Myocyte (in vitro differentiated cells): Measurements from ENCODE around the gene MRPL2. TPM values are rescaled to one million over a fixed set of nuclear protein-coding genes. Genes with fewer than 3 reads are reported as not detected.
A peak's percentile ranks its signal among the peaks of the same experiment; 100 is the strongest.

Experiments used
- DNase-seq: peaks from one replicate; pipeline ENCODE4 v3.0.0-alpha.2; 2012; ENCODE audit warnings: low read depth
- total RNA-seq: library from RNA; depleted of rRNA; stranded (reverse); fragments of >200 nt; gene quantifications from 2 replicates; pipeline ENCODE4 v1.2.3, GENCODE V29; 2014

Gene MRPL2
- total RNA-seq, 1 donor from 2014 or later, result 27.3 TPM

DNA sequence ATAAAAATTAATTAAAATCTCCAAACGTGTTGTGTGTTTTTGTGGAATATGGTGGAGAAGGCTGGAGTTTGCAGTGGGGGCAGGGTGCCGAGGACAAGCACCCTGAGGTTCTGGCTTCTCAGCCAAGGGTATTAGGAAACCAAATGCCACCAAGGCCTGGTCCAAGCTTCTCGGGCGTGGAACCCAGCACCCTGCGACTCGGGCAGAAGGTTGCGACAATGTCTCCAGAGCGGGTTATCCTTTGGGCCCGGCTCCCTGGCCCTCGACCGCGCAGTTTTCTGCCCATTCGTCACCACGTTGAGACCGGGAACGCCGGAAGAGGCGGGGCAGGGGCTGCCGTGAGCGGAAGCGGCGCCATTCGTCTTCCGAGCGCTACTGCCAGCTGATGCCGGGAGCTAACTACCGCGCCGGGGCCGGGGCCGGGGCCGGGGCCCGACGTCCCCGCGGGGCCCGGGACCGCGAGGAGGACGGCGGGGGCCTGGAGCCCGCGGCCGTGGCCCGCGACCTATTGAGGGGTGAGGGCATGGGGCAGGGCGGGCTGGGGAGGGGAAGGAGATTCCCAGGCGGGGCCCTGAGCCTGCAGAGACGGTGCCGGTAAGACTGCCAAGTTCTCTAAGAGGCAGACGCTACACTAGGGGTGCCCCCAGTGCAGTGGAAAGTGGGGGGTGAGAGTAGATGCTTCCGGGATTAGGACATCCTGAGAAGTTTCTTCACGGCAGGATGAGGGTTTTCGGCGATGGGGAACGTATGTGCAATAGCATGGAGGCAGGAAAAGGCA, 37.8 kb downstream of the MRPL2 start, which contains the start of gene RRP36:
TSS of gene RRP36 (plus strand) at position 354 of the 778 bp plus-strand sequence. CDS start at position 386, 32 bp downstream.
- DNase-seq, result peak; percentile 83

DNA sequence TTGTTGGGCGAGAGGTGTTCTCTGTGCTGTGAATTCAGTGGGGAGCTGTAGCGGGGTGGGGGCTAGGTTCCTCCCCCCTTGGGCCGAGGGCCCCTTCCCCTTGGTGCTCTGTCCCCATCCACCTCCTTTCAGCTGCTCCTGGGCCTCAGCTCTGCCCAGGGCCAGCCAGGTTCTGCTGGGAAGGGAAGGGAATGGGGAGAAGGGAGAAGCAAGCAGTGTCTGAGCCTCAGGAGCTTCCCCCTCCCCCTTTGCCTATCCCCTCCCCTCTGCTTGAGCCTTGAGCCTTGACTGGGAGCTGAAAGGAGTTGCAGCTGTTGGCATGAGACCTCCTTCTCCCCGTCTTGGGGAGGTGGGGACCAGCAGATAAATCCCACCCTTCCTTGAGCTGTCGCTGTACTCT, 38.4 kb downstream of the MRPL2 start:
- DNase-seq, result peak; percentile 51

DNA sequence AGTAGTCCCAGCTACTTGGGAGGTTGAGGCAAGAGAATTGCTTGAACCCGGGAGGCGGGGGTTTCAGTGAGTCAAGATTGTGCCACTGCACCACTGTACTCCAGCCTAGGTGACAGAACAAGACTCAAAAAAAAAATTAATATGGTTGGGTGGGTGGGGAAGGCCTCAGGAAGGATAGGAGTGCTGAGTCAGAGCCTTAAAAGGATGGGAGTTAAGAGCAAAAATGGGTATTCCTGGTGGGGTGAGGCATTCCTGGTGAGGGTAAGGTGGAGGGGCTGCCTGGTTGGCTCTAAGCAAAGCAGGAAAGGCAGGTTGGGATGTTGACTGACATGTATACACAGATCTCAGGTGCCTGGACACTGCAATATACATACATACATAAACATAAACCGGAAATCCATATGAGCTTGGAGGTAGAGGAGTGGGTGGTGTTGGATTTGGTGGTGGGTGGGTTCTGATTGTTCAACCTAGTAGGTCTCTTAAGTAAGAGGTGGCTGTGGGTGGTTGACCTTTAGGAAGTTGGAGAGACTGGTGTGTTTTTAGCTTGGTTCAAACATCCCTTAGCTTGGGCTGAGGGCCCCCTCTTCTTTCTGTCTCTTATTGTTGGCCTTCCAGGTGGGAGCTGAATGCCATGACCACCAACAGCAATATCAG, 39.1 kb downstream of the MRPL2 start:
- DNase-seq, result no peak

DNA sequence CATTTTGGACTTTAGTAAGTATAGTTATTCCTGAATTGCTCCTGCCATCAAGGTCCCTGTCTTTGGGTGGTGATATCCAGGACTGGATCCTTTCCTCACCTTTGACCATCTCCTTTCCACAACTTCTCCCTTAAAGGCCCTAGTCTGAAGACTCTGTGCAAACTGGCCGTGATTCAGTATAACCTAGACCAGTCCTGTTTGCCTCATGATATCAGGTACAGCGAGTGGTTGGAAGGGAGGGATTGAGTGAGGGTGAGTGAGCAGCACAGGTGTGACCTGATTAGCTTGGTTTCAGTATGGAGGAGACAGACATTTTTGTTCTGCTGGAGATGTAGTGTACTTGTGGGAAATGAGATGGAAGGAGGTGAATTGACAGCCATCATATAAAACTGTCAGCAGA, 40.1 kb downstream of the MRPL2 start:
- DNase-seq, result no peak

DNA sequence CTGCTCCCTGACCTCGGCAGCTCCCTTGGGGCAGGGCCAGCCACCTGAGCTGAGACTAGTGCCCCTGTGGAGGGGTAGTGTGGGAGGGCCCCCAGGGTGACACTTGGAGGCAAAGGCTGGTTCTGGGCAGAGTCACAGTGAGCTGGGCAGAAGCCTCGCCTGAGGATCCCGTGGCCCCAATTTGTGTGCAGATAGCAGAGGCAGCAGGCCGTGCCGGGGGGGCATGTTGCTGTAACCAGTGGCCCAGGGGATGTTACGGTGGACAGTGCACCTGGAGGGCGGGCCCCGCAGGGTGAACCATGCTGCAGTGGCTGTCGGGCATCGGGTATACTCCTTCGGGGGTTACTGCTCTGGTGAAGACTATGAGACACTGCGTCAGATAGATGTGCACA, 42.3 kb downstream of the MRPL2 start:
- no peak for DNase-seq

DNA sequence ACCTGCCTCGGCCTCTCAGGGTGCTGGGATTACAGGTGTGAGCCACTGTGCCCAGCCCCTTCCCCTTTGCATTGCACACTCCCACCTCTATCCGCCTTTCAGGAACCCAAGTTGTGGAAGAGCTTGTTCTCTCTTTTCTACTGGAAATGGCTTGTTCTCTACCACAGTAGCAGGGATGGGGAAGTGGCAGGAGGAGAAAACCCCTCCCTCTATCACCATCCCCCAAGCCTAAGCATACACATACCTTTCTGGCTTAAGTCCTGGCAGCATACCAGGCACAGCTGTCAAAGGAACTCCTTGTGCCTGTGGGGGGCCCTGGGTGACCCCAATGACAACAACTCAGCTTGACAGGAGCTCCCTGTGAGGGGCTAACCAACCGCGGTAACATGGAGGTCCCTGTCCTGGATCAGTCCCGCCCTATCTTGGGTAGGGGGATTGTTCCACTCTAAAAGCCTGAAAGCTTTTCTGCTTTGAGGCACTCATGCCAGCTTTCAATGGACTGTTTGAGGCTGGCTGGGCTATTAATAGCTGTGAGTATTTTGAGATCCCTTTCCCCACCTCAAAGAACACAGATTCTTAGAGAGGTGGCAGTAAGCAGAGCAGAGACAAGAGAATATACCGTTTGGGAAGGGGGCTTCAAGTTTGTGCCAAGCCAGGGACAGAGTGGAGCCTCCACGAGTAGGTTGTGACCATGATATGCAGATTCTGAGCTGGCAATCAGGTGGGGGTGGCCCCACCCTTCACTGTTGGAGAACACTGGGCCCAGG, 42.9 kb downstream of the MRPL2 start:
- peak; percentile 51 for DNase-seq

DNA sequence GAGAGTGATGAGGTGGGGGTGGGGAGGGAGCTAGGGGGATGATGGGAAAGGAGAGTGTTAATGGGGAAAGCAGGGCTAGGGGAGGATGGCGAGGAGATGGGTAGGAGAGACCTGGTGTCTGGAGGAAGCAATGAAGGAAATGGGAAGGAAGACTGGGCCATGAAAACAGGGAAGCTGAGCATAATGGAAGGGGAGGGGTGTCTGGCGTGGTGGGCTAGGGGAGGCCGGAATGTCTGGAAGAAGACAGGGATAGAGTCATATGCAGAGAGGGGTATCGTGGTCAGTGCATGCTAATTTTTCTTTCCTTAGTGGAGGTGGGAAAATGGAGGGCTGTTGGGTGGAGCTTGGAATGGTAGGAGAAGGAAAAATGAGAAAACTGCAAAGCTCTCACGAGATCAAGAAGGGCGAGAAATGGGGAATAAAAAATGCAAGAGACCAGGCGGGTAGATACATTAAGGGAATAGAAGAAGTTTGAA, 44.8 kb downstream of the MRPL2 start:
- peak; percentile 20 for DNase-seq

DNA sequence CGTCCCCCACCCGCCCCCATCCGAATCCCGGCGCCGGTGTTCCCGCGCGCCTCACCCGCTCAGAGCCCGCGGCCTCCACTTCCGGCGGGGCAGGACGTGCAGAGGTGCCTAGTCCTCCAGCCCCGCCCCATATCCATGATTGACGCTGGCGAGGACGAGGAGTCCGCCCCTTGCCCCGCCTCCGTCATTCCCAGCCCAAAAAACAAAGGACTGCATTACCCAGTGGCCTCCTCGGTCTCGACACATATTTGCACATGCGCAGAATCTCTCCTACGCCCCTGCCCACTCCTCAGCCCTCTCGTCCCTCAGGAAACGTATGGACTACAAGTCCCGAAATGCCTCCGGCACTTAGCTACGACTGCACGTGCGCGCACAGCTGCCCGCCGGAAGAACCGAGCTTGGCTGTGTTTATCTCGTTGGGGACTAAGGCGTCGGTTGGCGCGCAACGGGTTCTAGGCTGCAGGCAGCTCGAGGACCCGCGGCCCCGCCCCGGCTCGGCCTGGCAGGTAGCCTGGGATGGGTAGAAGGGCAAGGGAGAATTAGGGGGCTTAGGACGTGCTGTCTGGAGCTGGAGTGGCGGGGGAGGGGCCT, 45.3 kb downstream of the MRPL2 start, which contains the start of the genes KLHDC3 and MEA1:
TSS of gene KLHDC3 (plus strand) at position 407 of the 591 bp plus-strand sequence. CDS start 2,944 bp downstream, outside the sequence.
TSS of gene MEA1 (minus strand) at position 104 of the 591 bp plus-strand sequence. CDS start 133 bp downstream, outside the sequence.
- DNase-seq, result peak; percentile 100

DNA sequence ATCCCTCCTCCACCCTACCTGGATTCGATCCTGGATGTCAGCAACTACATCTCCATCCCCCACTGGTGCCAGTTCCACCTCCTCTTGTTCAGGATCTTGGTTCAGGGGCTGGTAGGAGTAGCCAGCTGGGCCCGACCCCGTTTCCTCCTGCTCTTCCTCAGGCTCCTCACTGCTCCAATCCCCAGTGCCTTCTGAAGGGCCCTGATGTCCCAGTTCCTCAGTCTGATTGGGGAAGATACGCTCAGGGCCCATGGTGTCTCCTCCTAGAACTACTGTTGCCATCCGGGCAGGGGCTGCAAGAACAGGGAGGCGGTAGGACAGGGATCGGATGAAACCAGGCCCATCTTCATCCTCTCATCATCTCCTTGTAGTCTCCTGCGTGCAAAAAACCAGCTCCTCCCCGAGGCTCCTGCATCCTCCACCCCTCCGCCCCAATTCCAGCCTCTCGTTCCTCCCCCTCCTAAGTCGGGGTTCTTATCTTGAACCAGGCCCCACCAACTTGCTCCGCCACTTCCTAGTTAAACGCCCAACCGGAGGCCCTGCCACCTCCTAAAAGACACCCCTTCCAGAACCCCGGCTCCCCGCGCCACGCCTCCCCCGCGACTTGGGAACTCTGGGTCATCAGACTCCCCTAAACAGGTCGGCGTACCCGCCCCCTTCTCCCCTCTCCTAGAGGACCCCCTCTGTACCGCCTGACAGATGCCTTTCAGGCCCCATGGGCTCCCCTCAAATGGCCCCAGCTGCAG, 46.0 kb downstream of the MRPL2 start:
- no peak for DNase-seq

DNA sequence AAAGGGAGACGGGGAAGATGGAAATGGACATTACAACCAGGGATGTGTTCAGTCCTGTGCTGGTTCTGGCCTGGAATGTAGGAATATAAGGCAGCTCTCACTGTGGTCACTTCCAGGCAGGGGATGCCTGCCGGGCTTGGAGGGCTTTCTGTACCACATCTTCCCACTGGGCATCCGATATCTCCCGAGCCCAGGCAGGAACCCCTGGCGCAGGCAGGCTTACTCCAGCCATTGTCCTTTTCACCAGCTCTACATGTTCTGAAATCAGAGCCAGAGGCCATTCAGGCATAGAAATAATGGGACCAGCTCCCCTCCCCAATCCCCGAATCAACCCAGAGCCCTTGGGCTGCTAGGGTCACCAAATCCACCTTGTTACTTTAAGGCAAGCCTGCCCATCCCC, 46.9 kb downstream of the MRPL2 start:
- no peak for DNase-seq

DNA sequence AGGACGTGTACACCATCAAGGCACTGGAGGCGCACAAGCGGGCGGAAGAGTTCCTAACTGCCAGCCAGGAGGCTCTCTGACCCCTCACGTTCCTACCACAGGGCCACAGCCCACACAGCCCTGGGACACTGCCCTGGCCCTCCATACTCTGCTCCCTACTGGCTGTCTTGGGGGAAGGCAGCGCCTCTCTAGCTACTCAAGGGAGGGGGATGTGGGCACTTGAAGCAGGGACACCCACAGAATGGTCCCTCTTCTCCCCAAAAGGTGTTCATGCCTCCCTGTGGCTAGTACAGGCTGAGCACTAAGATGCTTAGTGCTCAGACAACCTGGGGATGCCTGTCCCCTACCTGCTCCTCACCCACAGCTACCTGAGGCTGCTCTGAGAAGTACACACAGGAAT, 48.0 kb downstream of the MRPL2 start:
- DNase-seq, result no peak

DNA sequence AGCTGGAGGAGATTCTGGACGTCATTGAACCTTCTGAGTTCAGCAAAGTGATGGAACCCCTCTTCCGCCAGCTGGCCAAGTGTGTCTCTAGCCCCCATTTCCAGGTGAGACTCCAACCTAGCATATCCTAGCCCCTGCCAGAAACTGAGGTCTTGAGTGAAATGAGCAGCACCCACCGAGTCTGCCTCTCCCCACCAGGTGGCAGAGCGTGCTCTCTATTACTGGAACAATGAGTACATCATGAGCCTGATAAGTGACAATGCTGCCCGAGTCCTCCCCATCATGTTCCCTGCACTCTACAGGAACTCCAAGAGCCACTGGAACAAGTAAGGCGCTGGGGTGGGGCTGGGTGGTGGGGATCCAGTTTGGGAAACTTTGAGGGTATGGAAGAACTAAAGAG, 50.1 kb downstream of the MRPL2 start:
- peak; percentile 49 for DNase-seq

DNA sequence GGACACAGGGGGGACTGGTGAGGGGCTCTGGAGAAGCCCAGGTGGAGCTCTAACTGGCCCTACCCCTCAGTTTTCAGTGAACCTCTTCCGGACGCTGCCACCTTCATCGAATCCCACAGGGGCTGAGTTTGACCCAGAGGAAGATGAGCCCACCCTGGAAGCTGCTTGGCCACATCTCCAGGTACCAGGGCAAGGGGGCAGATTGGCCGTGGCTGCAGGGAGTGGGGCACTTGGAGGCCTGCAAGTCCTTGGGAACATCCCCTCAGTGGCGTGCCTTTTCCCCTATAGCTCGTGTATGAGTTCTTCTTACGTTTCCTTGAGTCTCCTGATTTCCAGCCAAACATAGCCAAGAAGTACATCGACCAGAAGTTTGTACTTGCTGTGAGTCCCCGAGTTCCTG, 52.1 kb downstream of the MRPL2 start:
- DNase-seq, result no peak

DNA sequence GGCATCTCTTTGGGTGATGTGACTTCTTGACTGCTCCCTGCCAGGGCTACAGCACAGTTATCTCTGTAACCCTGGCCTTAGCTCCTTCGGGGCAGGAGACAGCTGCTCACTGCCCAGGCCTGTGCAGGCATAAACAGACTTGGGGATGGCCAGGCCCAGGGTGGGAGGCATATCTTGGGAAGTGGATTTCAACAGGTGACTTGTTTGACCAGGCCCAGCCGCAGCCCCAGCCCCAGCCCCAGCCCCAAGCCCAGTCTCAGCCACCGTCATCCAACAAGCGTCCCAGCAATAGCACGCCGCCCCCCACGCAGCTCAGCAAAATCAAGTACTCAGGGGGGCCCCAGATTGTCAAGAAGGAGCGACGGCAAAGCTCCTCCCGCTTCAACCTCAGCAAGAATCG, 53.0 kb downstream of the MRPL2 start:
- no peak for DNase-seq

DNA sequence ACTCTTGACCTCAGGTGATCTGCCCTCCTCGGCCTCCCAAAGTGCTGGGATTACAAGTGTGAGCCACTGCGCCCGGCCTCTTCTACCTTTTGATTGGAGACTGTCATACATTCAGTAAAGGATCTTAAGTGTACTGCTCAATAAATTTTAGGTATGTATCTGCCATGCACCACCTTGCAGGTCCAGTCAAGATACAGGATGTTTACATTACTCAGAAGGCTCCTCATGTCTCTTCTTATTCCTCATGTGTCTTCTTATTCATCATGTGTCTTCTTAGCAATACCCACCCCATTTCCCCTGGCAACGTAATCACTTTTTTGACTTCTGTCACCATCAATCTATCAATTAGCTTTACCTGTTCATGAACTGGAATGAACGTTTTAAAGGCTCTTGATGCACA, 53.4 kb downstream of the MRPL2 start:
- no peak for DNase-seq

Other genes starting within 250 kb of the MRPL2 start
- 110 and 113 TPM in 2 replicates for gene RPL7L1, start 179.8 kb downstream of the MRPL2 start, total RNA-seq
- gene PTCRA, start 143.4 kb downstream of the MRPL2 start, total RNA-seq, result not detected in 2 replicates
- gene CNPY3, start 130.0 kb downstream of the MRPL2 start, total RNA-seq, result 27.5 and 33.2 TPM in 2 replicates
- gene GNMT, start 98.7 kb downstream of the MRPL2 start, total RNA-seq, result not detected in 2 replicates
- gene PEX6, start 80.3 kb downstream of the MRPL2 start, total RNA-seq, result 29.3 and 32.8 TPM in 2 replicates
- gene PPP2R5D, start 74.9 kb downstream of the MRPL2 start, total RNA-seq, result 50.5 and 52.1 TPM in 2 replicates
- 29.2 and 33.6 TPM in 2 replicates for gene MEA1, start 45.5 kb downstream of the MRPL2 start, total RNA-seq
- 94.5 and 194 TPM in 2 replicates for gene KLHDC3, start 45.2 kb downstream of the MRPL2 start, total RNA-seq
- gene RRP36, start 37.8 kb downstream of the MRPL2 start, total RNA-seq, result 64.0 and 65.6 TPM in 2 replicates
- gene CUL7, start 5.6 kb downstream of the MRPL2 start, total RNA-seq, result 54.1 and 58.1 TPM in 2 replicates
- 21.0 and 23.6 TPM in 2 replicates for gene KLC4, start 197 bp upstream of the MRPL2 start, total RNA-seq
- 38.9 and 47.5 TPM in 2 replicates for gene PTK7, start 16.9 kb upstream of the MRPL2 start, total RNA-seq
- gene SRF, start 111.8 kb upstream of the MRPL2 start, total RNA-seq, result 66.1 and 69.9 TPM in 2 replicates
- 14.5 and 20.7 TPM in 2 replicates for gene CUL9, start 122.8 kb upstream of the MRPL2 start, total RNA-seq
- gene DNPH1, start 170.0 kb upstream of the MRPL2 start, total RNA-seq, result 63.6 and 109 TPM in 2 replicates
- gene TTBK1, start 184.0 kb upstream of the MRPL2 start, total RNA-seq, result not detected in 2 replicates
- not detected in 2 replicates for gene SLC22A7, start 238.8 kb upstream of the MRPL2 start, total RNA-seq
- gene CRIP3, start 249.4 kb upstream of the MRPL2 start, total RNA-seq, result 0.78 TPM in 1 of 2 replicates, not detected in the other